GM19463 (cell line): ENCODE data around the gene FGFR3.
"Not testable (repeated sequence)": the region's sequence is repeated elsewhere in the genome, so short reads cannot be mapped to it uniquely, and the experiment has no call there.

ENCODE experiments used
- ATAC-seq: cut with Tn5 transposase; IDR thresholded peaks from one replicate; pipeline ENCODE4 v1.9.1; 2021; ENCODE audit warnings: mild to moderate bottlenecking, moderate library complexity; ENCODE audit not compliant: unreplicated experiment

Gene FGFR3

DNA sequence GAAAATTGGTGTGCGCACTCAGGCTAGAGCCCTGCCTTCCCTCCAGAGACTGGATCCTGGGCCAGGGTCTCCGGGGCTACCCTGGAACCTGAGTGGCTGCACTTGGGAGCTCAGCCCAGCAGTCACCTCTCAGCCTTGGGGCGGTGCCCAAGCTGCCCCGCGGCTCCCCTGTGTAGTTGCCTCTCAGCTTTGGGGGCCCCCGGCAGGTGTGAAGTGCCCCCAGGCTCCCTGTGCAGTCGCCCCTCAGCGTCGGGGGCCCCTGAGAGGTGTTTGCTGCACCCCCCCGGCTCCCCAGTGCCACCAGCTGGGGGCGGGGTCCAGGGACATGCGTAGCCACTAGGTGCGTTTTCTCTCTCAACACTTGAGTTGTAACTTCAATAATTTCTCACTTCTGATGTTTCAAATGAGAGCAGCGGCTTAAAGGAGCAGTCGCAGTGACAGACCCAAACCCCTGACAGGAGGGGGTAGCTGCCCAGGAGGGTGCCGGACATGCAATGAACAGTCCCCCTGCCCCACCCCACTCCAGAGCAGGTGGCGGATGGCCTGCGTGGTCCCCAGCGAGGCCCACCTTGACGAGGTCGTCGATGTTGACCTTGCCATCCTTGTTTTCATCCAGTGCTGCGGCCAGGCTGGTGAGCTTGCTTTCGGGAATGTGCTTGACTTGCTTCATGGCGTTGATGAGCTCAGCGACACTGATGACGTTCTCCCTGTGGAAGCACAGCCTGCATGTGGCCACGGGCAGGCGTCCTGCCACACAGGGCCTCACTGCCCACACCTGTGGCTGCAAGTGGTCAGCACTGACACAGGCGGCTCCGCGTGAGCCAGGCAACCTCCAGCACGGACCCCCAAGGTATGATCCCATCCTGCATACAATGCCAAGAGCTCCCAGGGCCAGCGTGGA is 22.3 kb downstream of the FGFR3 start:
- ATAC-seq = no peak

GRCh38 chr4:1815997-1816860 is 23.1 kb downstream of the FGFR3 start:
- ATAC-seq = no peak

GRCh38 chr4:1819284-1819683 is 26.2 kb downstream of the FGFR3 start:
- ATAC-seq = no peak

DNA sequence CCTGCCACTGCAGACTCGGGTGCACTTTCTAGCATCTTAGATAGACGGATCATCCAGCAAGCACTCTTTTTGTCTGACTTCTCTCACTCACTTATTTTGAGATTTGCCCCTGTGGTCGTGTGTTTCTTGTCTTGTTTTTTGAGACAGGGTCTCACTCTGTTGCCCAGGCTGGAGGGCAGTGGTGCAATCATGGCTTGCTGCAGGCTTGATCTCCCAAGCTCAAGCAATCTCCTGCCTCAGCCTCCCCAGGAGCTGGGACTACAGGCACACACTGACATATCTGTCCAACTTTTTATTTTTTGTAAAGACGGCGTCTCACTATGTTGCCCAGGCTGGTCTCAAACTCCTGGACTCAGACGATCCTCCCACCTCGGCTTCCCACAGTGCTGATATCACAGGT is 26.7 kb downstream of the FGFR3 start:
- ATAC-seq = no peak

DNA sequence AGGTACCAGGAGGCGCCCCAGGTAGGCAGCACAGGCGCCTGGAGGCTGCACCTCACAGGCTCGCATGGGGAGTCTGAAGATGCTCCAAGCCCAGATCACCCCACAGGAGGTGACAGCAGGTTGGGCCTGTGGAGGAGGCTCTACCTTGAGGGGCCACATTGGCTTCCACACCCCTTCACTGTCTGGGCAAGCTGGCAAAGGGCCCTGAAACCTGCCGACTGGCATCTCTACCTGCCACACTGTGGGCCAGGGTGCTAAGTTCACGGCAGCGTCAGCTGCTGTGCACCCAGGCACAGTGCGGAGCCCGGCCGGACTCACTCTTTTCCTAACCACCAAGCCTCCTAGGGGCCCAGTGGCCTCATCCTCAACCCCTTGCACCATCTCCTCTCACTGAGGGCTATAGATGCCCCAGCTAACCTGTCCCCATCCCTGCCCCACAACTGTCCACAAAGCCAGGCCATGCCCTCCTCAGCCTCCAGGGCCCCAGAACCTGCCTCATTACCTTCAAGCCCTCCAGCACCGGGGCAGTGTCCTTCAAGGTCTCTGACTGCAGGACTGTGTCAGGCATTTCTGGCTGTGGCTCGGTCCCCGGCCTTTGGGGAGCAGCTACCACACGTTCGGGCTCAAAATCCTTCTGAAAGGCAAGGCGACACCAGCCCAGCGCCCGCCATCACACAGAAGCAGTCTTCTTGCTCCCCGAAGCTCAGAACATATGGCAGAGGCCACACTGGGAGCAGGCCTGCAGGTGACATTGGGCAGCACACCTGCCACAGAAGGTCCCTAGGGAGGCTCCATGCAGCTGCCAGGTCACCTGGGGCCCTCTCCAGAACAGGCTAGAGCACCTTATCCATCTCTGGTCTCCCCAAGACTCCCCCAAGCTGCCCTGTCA is 28.8 kb downstream of the FGFR3 start:
- ATAC-seq = no peak

- no peak for ATAC-seq
Observed at GRCh38 chr4:1822568-1823544, 29.8 kb downstream of the FGFR3 start.

- ATAC-seq = no peak
Observed at GRCh38 chr4:1823545-1823932, 30.4 kb downstream of the FGFR3 start.

DNA sequence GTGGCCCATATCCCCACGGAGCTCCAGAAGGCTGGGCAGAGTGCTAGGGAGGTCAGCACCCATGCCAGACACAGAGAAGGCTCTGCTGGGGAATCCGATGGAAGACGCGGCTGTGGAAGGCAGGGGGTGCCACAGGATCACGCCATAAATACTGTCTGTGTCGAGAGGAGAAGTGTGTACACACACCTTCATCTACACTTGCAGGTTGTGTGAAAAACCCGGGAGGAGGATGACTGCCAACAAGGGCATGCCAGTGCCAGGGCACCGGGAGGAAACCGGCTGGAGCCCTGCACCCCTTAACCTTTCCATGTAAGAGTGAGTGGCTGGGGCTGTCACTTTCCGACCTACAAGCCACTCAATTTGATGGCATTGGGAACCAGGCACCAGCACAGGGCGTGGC is 31.7 kb downstream of the FGFR3 start:
- no peak for ATAC-seq

DNA sequence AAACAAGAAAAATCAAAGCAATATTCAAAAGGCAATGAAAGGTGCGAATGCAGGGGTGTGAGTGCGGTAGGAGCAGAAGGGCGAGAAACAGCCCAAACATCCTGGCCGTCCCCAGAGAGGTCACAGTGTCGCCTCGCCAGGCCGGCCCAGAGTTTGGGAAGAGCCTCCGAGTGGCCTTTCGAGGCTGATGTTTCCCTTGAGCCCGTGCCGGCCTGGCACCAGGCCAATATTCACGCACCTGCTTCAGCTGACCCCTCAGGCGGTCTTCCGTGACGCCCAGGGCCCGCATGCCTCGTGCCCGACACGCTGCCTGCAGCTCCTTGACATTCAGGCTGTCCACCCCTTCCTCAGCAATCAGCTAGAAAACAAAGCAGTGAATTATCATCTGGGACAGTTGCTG is 32.2 kb downstream of the FGFR3 start:
- no peak for ATAC-seq

DNA sequence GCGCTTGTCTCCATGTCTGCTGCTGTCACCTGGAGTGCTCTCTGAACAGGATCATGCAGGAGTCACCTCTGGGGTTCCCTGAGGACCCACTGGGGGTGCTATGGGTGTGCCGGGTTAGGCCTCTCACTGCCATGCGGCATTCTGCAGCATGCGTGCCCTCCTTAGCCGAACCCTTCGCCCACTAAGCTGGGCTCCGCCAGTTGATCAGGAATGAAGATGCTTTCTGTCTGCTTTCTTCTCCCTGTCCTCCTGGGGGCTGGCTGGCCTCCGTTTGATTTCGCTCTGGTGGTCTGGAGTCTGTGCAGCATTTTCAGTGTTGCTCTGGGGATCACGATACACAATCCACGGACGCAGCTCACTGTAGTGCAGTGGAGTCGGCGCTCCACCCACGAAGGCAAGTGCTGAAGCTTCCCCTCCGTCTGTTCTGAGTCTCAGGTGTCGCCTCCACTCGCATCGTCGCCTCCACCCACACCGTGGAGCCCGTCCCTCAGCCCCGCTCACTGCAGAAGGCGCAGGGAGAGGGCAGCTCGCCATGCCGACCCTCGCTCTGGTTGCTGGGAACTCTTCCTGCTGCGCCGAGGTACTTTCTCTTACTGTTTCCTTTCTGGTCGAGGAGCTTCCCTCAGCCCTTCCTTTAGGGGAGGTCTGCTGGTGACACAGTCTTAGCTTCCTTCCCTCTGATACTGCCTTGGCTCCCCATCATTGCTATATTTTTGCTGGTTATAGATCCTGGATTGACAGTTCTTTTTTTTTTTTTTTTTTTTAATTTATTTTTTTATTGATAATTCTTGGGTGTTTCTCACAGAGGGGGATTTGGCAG is 33.6 kb downstream of the FGFR3 start:
- no peak for ATAC-seq

DNA sequence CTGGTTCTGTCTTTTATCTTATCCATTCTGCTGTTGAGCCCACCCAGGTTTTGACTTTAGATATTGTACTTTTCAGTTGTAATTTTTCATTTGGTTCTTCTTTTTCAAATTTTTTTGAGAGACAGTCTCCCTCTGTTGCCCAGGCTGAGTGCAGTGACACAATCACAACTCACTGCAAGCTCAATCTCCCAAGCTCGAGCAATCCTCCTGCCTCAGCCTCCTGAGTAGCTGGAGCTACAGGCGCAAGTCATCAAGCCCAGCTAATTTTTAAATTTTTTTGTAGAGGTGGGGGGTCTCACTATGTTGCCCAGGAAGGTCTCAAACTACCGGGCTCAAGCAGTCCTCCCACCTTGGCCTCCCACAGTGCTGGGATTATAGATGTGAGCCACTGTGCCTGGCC is 37.1 kb downstream of the FGFR3 start:
- no peak for ATAC-seq

DNA sequence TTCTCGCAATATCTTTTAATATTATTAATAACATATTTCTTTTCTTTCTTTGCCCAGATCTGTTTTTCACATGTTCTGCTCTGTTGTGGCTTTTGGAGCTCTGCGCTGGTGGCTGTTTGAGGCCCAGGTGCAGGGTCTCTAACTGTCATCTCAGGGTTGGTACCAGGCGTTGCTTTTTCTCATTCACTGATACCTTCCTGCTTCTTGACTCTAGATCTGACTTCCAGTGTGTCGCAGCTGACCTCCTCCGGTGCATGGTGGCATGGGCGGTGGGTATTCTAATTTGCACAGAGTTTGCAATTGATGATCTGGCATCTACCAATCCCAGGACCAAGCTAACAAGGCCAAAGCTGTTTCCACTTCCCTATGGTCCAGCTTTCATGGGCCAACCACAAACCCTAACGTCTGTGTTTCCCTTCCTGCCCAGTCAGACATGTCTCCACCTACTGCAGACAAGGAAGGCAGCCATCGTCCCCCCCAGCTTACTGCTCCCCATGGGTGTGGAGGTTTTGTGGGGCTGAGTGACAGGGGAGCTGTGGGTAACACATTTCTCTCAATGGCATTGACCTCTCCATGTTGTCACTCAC is 37.6 kb downstream of the FGFR3 start:
- ATAC-seq = no peak

DNA sequence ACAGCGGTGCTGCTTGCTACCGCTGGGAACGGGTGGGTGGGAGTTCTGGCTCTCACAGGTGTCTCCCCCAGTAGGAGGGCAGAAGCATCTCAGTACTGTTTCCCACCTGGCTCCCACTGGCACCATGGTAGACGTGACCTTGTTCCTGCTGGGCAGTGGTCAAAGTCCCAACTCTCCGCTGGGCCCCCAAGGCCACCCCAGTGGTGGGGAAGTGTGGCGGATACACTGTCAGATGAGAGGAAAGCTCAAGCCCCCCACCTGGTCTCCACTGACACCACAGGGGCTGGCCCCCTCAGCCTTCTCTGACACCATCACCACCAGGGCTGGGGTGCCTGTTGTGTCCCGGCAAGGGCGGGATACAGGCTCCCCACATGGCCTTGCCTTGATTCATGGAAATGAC is 38.2 kb downstream of the FGFR3 start:
- no peak for ATAC-seq

GRCh38 chr4:1832690-1833089 is 39.6 kb downstream of the FGFR3 start:
- ATAC-seq = no peak

DNA sequence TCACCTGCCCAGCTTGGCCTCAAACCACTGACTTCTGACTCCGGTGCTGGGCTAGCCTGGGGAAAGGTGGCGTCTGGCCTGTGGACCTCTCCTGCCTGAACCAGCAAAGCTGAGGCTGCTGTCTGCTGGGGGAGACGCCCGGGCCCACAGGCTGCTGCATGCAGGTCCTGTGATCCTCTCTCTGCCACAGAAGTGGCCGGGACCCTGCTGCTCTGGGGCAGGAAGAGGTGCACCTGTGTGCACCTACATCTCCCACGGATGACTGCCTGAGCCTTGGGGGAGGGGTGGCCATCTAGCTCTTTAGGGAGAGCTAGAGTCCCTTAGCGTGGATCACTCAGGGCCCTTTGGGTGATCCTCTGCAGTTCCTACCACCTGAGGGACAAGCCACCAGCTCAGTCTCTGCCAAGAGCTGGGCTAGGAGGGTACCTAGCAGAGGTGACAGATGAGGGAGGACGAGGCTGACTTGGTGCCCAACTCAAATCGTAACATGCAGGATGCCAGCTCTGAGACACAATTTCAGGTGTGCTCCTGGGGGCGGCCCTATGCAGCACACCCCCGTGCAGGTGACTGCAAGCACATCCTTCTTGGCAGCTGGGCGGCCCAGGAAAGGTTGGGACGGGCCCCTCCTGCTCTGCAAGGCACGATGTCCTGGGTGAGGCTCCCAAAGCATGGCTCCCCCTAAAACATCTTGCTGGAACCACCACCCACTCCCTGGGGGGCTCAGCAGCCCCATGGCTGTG is 40.4 kb downstream of the FGFR3 start:
- ATAC-seq = no peak

GRCh38 chr4:1834047-1834775 is 41.1 kb downstream of the FGFR3 start:
- peak; percentile 85 for ATAC-seq

GRCh38 chr4:1835836-1836235 is 42.7 kb downstream of the FGFR3 start:
- ATAC-seq = not testable (repeated sequence)
